K562 (cell line): ENCODE data around the gene RIN3.

Experiments used
- EZH2 ChIP-seq: IDR thresholded peaks from 2 replicates; pipeline ENCODE4 v1.6.1; 2012; ENCODE audit warnings: low read depth, mild to moderate bottlenecking, inconsistent platforms, low read length, borderline replicate concordance
- MEIS2 ChIP-seq: fragments of 450-650 bp; IDR thresholded peaks from 2 replicates; pipeline ENCODE4 v1.6.1; 2014; ENCODE audit warnings: mild to moderate bottlenecking; ENCODE audit not compliant: partially characterized antibody
- MYNN ChIP-seq, 2 experiments: sonication (generic); formaldehyde crosslinking in 1 of 2; IDR thresholded peaks; 2 replicates each; pipeline versions ENCODE4 v1.5.0 to v1.6.1; 2016 to 2020; ENCODE audit warnings: antibody characterized with exemption in 1 of 2, missing genetic modification reagents in 1 of 2
- NR3C1 ChIP-seq: sonication (generic); formaldehyde crosslinking; IDR thresholded peaks from 2 replicates; pipeline ENCODE4 v1.8.1; 2022; ENCODE audit warnings: missing genetic modification reagents
- POLR2A ChIP-seq: fragments of 450-650 bp; conservative IDR thresholded peaks from 2 replicates; pipeline ENCODE4 v1.6.1; 2016
- SAFB2 ChIP-seq: fragments of 200-400 bp; formaldehyde crosslinking; IDR thresholded peaks from 2 replicates; pipeline ENCODE4 v1.6.1; 2018; ENCODE audit warnings: borderline replicate concordance, low read length, low read depth, moderate library complexity; ENCODE audit not compliant: severe bottlenecking
- SMAD4 ChIP-seq: fragments of 250-450 bp; sonication (Bioruptor Pico); conservative IDR thresholded peaks from 2 replicates; pipeline ENCODE4 v1.8.0; 2021; ENCODE audit warnings: inconsistent platforms, mild to moderate bottlenecking, moderate library complexity
- ZNF23 ChIP-seq: fragments of 250-450 bp; sonication (Bioruptor Pico); IDR thresholded peaks from 2 replicates; pipeline ENCODE4 v1.4.0; 2020; ENCODE audit warnings: mild to moderate bottlenecking
- TF ChIP-seq, protein P1 (sequence below), 2 experiments: IDR thresholded peaks in 1 of 2; conservative IDR thresholded peaks in 1 of 2; 2 replicates each; pipeline ENCODE4 v1.6.1; 2016; ENCODE audit warnings: low read depth in 2 of 2, mild to moderate bottlenecking in 1 of 2, missing compliant biosample characterization in 1 of 2, missing genetic modification characterization in 1 of 2, moderate library complexity in 1 of 2
- TF ChIP-seq, protein P2 (sequence below): sonication (generic); formaldehyde crosslinking; IDR thresholded peaks from 2 replicates; pipeline ENCODE4 v1.4.0; 2020; ENCODE audit warnings: mild to moderate bottlenecking, missing genetic modification reagents
- TF ChIP-seq, protein P3 (sequence below): sonication (generic); formaldehyde crosslinking; IDR thresholded peaks from 2 replicates; pipeline ENCODE4 v1.8.1; 2022; ENCODE audit warnings: missing genetic modification reagents
- TF ChIP-seq, protein P4 (sequence below): sonication (generic); formaldehyde crosslinking; IDR thresholded peaks from 2 replicates; pipeline ENCODE4 v1.9.0; 2022; ENCODE audit warnings: mild to moderate bottlenecking, missing genetic modification reagents
- TF ChIP-seq, protein P5 (sequence below): sonication (generic); formaldehyde crosslinking; IDR thresholded peaks from 2 replicates; pipeline ENCODE4 v1.8.0; 2022; ENCODE audit warnings: mild to moderate bottlenecking, missing genetic modification reagents

DNA sequence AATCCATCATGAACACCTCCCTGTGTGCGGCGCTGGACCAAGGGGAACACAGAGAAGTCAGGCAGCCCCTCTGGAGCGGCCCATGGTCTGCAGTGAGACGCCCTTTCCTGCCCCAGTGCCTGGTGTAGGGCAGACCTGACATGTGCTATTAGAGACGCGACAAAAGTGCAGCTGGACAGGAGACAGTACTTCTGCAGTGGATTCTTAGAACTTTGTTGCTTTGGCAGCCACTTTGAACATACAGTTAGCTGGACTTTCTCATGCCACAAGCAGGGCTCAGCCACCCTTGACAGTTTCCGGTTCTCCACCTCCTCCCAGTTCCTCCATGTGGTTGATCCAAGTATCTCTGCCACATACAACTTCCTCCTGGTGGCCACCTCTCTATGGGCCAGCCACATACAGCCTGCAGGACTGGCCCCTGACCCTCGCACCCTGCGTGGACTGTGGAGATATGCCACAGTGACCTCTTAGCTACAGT lies 188.9 kb downstream of the RIN3 start:
- no peak for TF ChIP-seq MEIS2
- no peak for TF ChIP-seq ZNF23 (CRISPR knock-in tag)
- TF ChIP-seq, protein P1, sequence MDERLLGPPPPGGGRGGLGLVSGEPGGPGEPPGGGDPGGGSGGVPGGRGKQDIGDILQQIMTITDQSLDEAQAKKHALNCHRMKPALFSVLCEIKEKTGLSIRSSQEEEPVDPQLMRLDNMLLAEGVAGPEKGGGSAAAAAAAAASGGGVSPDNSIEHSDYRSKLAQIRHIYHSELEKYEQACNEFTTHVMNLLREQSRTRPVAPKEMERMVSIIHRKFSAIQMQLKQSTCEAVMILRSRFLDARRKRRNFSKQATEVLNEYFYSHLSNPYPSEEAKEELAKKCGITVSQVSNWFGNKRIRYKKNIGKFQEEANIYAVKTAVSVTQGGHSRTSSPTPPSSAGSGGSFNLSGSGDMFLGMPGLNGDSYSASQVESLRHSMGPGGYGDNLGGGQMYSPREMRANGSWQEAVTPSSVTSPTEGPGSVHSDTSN (CRISPR knock-in tag; IDR thresholded peaks at IDR 0.05; ENCODE audit: low read depth): no peak
- TF ChIP-seq, protein P1 (tag; conservative IDR thresholded peaks at IDR 0.05; ENCODE audit: low read depth): no peak
- TF ChIP-seq, protein P2, sequence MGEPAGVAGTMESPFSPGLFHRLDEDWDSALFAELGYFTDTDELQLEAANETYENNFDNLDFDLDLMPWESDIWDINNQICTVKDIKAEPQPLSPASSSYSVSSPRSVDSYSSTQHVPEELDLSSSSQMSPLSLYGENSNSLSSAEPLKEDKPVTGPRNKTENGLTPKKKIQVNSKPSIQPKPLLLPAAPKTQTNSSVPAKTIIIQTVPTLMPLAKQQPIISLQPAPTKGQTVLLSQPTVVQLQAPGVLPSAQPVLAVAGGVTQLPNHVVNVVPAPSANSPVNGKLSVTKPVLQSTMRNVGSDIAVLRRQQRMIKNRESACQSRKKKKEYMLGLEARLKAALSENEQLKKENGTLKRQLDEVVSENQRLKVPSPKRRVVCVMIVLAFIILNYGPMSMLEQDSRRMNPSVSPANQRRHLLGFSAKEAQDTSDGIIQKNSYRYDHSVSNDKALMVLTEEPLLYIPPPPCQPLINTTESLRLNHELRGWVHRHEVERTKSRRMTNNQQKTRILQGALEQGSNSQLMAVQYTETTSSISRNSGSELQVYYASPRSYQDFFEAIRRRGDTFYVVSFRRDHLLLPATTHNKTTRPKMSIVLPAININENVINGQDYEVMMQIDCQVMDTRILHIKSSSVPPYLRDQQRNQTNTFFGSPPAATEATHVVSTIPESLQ (CRISPR knock-in tag): no peak
- no peak for TF ChIP-seq NR3C1 (CRISPR knock-in tag)
- no peak for TF ChIP-seq SMAD4 (CRISPR knock-in tag)
- TF ChIP-seq, protein P3, sequence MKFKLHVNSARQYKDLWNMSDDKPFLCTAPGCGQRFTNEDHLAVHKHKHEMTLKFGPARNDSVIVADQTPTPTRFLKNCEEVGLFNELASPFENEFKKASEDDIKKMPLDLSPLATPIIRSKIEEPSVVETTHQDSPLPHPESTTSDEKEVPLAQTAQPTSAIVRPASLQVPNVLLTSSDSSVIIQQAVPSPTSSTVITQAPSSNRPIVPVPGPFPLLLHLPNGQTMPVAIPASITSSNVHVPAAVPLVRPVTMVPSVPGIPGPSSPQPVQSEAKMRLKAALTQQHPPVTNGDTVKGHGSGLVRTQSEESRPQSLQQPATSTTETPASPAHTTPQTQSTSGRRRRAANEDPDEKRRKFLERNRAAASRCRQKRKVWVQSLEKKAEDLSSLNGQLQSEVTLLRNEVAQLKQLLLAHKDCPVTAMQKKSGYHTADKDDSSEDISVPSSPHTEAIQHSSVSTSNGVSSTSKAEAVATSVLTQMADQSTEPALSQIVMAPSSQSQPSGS: no peak
- TF ChIP-seq, protein P4, sequence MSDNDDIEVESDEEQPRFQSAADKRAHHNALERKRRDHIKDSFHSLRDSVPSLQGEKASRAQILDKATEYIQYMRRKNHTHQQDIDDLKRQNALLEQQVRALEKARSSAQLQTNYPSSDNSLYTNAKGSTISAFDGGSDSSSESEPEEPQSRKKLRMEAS (CRISPR knock-in tag): no peak
- TF ChIP-seq SAFB2: no peak
- TF ChIP-seq, protein P5, sequence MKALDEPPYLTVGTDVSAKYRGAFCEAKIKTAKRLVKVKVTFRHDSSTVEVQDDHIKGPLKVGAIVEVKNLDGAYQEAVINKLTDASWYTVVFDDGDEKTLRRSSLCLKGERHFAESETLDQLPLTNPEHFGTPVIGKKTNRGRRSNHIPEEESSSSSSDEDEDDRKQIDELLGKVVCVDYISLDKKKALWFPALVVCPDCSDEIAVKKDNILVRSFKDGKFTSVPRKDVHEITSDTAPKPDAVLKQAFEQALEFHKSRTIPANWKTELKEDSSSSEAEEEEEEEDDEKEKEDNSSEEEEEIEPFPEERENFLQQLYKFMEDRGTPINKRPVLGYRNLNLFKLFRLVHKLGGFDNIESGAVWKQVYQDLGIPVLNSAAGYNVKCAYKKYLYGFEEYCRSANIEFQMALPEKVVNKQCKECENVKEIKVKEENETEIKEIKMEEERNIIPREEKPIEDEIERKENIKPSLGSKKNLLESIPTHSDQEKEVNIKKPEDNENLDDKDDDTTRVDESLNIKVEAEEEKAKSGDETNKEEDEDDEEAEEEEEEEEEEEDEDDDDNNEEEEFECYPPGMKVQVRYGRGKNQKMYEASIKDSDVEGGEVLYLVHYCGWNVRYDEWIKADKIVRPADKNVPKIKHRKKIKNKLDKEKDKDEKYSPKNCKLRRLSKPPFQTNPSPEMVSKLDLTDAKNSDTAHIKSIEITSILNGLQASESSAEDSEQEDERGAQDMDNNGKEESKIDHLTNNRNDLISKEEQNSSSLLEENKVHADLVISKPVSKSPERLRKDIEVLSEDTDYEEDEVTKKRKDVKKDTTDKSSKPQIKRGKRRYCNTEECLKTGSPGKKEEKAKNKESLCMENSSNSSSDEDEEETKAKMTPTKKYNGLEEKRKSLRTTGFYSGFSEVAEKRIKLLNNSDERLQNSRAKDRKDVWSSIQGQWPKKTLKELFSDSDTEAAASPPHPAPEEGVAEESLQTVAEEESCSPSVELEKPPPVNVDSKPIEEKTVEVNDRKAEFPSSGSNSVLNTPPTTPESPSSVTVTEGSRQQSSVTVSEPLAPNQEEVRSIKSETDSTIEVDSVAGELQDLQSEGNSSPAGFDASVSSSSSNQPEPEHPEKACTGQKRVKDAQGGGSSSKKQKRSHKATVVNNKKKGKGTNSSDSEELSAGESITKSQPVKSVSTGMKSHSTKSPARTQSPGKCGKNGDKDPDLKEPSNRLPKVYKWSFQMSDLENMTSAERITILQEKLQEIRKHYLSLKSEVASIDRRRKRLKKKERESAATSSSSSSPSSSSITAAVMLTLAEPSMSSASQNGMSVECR: no peak
- no peak for TF ChIP-seq EZH2
- TF ChIP-seq POLR2A: no peak
- no peak for TF ChIP-seq MYNN (IDR thresholded peaks at IDR 0.05)
- TF ChIP-seq MYNN (CRISPR knock-in tag; IDR thresholded peaks at IDR 0.05): no peak
